Dermis blood vessel endothelial cell (primary cell): ENCODE results near the gene DOK7. TPM values are rescaled to one million over a fixed set of nuclear protein-coding genes. Genes with fewer than 3 reads are reported as not detected.

Experiments used
- DNase-seq: peaks from one replicate; pipeline ENCODE4 v3.0.0; 2010
- total RNA-seq: library from RNA; depleted of rRNA; stranded (reverse); fragments of >200 nt; gene quantifications from 2 replicates; pipeline ENCODE4 v1.2.3, GENCODE V29; 2014

Gene DOK7
- total RNA-seq, 1 donor from 2014 or later: 0.17 TPM

- no peak for DNase-seq
Measured at GRCh38 chr4:3489451-3489962, 26.4 kb downstream of the DOK7 start.

GRCh38 chr4:3491681-3492405 is 28.7 kb downstream of the DOK7 start:
- no peak for DNase-seq

GRCh38 chr4:3492741-3493719 is 29.9 kb downstream of the DOK7 start:
- DNase-seq: no peak

GRCh38 chr4:3493720-3494461 is 30.8 kb downstream of the DOK7 start:
- no peak for DNase-seq

GRCh38 chr4:3494462-3494871 is 31.4 kb downstream of the DOK7 start:
- no peak for DNase-seq

GRCh38 chr4:3495204-3495975 is 32.3 kb downstream of the DOK7 start:
- DNase-seq: no peak

GRCh38 chr4:3496021-3496420 is 32.9 kb downstream of the DOK7 start:
- DNase-seq: no peak

GRCh38 chr4:3497095-3497494 is 34.0 kb downstream of the DOK7 start:
- no peak for DNase-seq

GRCh38 chr4:3497523-3498389 is 34.6 kb downstream of the DOK7 start:
- DNase-seq: no peak

- DNase-seq: no peak
Measured at GRCh38 chr4:3498407-3498806, 35.3 kb downstream of the DOK7 start.

GRCh38 chr4:3498901-3499510 is 35.9 kb downstream of the DOK7 start:
- no peak for DNase-seq

GRCh38 chr4:3499710-3500109 is 36.6 kb downstream of the DOK7 start:
- DNase-seq: no peak

GRCh38 chr4:3500111-3500510 is 37.0 kb downstream of the DOK7 start:
- DNase-seq: no peak

- DNase-seq: no peak
Measured at GRCh38 chr4:3500634-3501101, 37.6 kb downstream of the DOK7 start.

- no peak for DNase-seq
Measured at GRCh38 chr4:3501126-3501824, 38.2 kb downstream of the DOK7 start.

GRCh38 chr4:3501825-3502425 is 38.8 kb downstream of the DOK7 start:
- no peak for DNase-seq

GRCh38 chr4:3502941-3503936 is 40.1 kb downstream of the DOK7 start:
- no peak for DNase-seq

GRCh38 chr4:3505231-3505630 is 42.1 kb downstream of the DOK7 start:
- no peak for DNase-seq
